GM19023 (cell line): ENCODE data around the gene MYO15B.
"Not testable (repeated sequence)": the region's sequence is repeated elsewhere in the genome, so short reads cannot be mapped to it uniquely, and the experiment has no call there.

Source experiments
- ATAC-seq: cut with Tn5 transposase; IDR thresholded peaks from one replicate; pipeline ENCODE4 v1.9.1; 2021; ENCODE audit warnings: mild to moderate bottlenecking, moderate library complexity; ENCODE audit not compliant: unreplicated experiment

The MYO15B gene

GRCh38 chr17:75575197-75575596, 12.4 kb upstream of the MYO15B start:
- no peak for ATAC-seq

- no peak for ATAC-seq
Observed at GRCh38 chr17:75575728-75576127, 11.9 kb upstream of the MYO15B start.

GRCh38 chr17:75576661-75577060, 10.9 kb upstream of the MYO15B start:
- ATAC-seq = no peak

GRCh38 chr17:75581121-75581725, 6.4 kb upstream of the MYO15B start:
- ATAC-seq = not testable (repeated sequence)

- not testable (repeated sequence) for ATAC-seq
Observed at GRCh38 chr17:75583197-75583596, 4.4 kb upstream of the MYO15B start.

- no peak for ATAC-seq
Observed at GRCh38 chr17:75584849-75585175, 2.8 kb upstream of the MYO15B start.

DNA sequence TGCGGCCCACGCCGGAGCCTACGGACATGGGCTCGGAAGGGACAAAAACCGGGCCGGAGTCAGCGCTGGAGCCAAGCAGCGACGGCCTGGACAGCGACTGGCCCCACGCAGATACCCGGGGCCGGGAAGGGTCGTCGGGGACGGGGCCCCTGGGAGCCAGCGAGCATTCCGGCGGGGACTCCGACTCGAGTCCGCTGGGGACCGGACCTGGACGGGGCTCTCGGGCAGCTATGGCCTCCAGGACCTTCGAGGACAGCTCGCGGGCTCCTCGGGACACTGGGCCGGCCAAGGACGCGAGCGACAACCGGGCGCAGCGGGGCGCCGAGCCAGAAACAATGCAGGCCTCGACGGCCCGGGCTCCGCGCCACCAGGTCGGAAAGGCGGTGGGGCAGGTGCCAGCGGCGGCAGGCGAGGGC, 1.0 kb downstream of the MYO15B start:
- peak; percentile 3 for ATAC-seq

DNA sequence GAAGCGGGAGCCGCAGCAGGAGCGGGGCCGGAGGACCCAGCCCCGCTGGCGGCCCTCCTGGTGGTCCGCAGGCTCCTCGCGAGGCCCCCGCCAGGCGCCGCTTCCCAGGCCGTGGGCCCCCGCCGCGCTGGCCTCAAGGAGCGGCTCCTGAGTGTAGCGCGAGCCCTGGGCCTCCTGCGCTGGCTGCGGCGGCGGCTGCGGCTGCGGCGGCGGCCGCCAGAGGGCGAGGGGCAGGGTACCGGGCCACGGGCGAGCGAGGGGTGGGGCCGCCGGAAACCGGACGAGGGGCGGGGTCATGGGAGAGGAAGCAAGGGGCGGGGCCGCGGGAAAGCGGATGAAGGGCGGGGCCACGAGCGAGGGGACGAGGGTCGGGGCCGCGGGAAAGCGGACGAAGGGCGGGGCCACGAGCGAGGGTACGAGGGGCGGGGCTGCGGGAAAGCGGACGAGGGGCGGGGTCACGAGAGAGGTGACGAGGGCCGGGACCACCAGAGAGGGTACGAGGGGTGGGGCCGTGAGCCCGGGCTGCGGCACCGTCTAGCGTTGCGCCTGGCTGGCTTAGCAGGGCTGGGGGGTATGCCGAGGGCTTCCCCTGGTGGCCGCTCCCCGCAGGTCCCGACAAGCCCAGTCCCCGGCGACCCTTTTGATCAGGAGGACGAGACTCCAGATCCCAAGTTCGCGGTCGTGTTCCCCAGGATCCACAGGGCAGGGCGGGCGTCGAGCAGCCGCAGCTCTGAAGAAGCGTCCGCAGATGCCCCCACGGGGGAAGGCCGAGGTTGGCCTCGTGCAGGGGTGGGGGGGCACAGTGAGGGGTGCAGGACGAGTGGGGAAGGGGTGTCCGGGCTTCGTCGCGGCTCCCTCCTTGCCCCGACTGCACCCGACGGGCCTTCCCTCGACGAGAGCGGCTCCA, 1.7 kb downstream of the MYO15B start:
- ATAC-seq = peak; percentile 76

DNA sequence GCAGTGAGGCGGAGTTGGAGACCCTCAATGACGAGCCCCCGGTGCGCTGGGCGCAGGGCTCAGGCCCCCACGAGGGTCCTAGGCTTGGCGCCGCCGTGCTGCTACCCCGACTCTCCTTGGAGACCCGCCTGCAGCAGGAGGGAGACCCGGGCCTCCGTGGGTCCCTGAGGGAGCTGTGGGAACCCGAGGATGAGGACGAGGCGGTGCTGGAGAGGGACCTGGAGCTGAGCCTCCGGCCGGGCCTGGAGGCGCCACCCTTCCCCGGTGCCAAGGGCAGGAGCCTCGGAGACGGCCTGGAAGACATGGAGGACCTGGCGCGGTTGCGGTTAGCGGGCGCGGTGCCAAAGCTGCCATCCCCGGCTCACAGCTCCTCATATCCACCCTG, 2.3 kb downstream of the MYO15B start:
- no peak for ATAC-seq

DNA sequence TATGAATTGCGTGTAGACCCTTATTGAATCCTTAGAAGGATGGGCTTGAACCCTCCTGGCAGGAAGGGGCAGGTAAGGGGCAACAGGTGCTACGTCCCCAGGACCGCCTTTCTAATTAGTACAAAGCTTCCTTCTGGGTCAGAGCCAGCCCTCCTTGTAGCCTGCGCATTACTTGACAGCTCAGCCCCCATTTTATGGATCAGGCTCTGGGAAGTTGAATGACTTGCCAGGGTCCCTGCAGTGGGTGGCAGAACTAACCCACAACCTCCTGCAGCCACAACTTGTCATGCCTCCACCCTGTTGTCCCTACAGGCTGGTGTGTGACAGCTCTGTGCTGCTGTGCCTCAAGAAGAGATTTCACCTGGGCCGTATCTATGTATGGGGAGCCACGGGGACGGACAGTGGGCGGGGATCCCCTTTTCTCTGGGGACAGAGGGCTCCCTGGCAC, 2.7 kb downstream of the MYO15B start:
- ATAC-seq = no peak

- no peak for ATAC-seq
Observed at GRCh38 chr17:75590849-75591721, 3.5 kb downstream of the MYO15B start.

DNA sequence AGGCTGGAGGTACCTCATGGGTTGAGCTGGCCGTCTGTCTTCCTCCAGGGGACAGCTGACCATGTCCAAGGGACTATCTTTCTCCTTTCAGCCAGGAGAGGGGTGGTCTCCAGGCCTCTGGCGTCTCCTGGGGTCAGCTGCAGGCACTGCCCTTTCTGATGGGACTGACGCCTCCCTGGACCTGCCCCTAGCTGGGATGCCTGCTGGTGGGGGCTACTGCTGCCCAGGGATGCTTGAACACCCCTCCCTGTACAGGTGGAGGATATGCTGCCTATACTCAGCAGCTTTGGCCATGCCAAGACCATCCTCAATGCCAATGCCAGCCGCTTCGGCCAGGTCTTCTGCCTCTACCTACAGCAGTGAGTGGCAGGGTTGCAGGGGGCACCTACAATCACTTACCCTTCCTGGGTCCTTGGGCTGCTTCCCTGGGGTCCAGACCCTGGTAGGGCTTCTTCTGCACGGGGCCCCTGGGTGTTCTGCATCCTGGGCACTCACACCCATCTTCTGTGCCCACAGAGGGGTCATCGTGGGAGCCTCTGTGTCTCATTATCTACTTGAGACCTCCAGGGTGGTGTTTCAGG, 4.2 kb downstream of the MYO15B start:
- ATAC-seq = no peak

GRCh38 chr17:75592348-75593020, 4.9 kb downstream of the MYO15B start:
- no peak for ATAC-seq

- not testable (repeated sequence) for ATAC-seq
Observed at GRCh38 chr17:75593430-75593829, 5.8 kb downstream of the MYO15B start.

- no peak for ATAC-seq
Observed at GRCh38 chr17:75594499-75595283, 7.1 kb downstream of the MYO15B start.

DNA sequence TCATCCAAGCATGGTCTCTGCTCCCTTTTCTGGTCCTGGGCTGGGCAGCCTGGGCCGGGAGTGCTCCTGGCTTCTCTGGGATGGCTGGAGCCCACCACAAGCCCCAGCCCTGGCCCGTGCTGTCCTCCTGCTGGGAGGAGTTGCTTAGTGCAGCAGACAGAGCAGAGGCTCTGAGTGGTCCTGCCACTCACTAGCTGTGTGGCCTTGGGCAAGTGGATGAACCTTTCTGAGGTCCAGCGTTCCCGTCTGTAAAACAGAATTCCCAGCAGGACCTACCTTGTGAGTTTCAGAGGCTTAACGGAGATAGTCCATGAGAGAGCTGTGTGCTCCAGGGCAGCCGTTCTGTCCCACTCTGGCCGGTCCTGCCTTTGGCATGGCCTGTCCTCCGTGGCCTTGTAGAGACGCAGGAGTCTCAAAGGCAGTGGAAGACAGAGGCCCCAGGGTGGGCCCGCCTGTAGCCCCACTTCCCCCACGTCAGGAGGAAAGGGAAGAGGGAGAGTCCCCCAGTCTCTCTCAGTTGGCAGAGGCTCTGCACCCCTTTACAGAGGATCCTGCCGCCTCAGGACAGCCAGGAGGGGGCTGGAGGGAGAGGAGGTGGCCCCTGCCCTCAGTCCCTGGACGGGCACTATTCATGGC, 7.8 kb downstream of the MYO15B start:
- no peak for ATAC-seq

- no peak for ATAC-seq
Observed at GRCh38 chr17:75595920-75596313, 8.3 kb downstream of the MYO15B start.

- ATAC-seq = no peak
Observed at GRCh38 chr17:75596320-75597087, 8.9 kb downstream of the MYO15B start.
